ENCODE results near the gene SLC10A1.
A peak's percentile ranks its signal among the peaks of the same experiment; 100 is the strongest.

Gene SLC10A1

GRCh38 chr14:69727860-69728259 lies 69.2 kb downstream of the SLC10A1 start:
- H3K4me3 ChIP-seq (ENCODE audit: low read depth, low read length): no peak overlapping the region
- no peak for TF ChIP-seq MYC (IDR thresholded peaks at IDR 0.05; ENCODE audit: low read depth, low read length)
- no peak for TF ChIP-seq POLR2A (IDR thresholded peaks at IDR 0.05; ENCODE audit: extremely low read depth, insufficient read length)
- no peak for TF ChIP-seq CTCF (IDR thresholded peaks at IDR 0.05; ENCODE audit: low read depth, low read length)
- no peak for TF ChIP-seq MAX (IDR thresholded peaks at IDR 0.05; ENCODE audit: low read depth, low read length)
- DNase-seq (ENCODE audit: low read depth): no peak

GRCh38 chr14:69726761-69727511 lies 70.1 kb downstream of the SLC10A1 start:
- DNase-seq (ENCODE audit: low read depth): peak; percentile 69

More at GRCh38 chr14:69726761-69727511, 70.1 kb downstream of the SLC10A1 start:
- H3K4me3 ChIP-seq (ENCODE audit: low read depth, low read length): no peak overlapping the region
- TF ChIP-seq POLR2A (IDR thresholded peaks at IDR 0.05; ENCODE audit: extremely low read depth, insufficient read length) (no peak), CTCF (IDR thresholded peaks at IDR 0.05; ENCODE audit: low read depth, low read length) (peak; percentile 84)
